ENCODE data around the gene TMEM123.

TMEM123 gene

DNA sequence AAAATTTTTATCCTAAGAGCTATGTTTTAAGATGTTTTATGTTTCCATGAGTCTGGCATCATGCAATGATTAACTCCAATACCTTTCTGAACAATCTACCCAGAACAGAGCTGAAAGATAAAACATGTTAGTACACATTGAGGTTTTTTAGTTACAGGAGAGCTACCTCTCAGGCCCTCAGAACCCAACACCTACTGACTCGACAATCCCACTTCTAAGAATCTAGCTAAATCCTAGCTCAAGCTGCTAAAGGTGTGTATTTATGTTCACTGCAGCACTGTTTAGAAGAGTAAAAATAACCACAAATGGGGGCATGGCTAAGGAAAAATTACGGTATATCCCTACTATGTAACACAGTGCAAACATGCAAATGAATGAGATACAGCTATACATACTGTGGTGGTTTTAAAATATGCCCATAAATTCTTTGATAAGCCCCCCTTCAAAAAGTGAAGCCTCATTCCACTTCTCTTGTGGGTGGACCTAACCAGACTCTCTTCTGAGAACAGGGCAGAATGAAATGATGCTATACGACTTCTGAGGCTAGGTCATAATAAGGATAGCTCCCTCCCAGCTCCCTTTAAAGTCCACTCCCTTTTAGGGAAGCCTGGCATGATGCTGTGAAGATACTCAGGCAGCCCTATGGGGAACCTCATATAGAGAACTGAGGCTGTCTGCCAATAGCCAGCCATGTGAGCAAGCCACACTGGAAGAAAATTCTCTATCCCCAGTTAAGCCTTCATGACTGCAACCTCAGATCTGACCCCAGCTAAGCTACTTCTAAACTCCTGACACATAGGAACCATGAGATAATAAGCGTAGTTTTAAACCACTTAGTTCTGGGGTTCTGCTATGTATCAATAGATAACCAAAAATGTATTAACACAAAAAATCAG, 29.5 kb downstream of the TMEM123 start:
- DNase-seq (ENCODE audit: low spot score): no peak

DNA sequence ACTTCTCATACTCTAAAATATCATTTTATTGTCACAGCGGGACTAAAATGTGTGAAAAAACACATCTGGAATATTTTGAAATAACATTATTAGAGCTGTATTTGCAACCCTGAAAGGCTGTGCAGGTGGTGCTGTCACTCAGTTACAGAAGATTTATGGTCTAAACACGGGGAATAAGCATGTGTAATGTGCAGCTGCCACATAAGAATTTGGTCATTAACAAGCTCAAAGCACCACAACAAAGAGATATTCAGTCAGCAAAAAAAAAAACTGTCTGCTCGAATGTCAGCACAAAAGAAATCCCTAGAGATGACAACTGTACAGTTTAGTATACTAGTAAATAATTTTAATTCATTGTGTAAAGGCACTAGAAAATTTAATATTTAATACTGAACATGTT, 31.3 kb downstream of the TMEM123 start:
- no peak for DNase-seq (ENCODE audit: low spot score)

DNA sequence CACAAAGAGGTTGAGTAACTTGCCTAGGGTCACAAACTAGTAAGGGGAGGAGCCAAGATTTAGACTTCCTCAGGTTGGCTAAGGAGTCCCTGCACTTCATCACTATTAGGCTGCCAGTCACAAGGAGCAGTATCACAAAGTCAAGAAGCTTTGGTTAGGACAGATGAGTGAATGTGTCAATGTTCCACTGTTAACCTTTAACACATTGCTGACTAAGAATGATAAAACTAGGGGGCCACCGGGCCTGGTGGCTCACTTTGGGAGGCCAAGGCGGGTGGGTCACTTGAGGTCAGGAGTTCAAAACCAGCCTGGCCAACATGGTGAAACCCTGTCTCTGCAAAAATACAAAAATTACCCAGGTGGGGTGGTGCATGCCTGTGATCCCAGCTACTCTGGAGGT, 32.0 kb downstream of the TMEM123 start:
- DNase-seq (ENCODE audit: low spot score): no peak

DNA sequence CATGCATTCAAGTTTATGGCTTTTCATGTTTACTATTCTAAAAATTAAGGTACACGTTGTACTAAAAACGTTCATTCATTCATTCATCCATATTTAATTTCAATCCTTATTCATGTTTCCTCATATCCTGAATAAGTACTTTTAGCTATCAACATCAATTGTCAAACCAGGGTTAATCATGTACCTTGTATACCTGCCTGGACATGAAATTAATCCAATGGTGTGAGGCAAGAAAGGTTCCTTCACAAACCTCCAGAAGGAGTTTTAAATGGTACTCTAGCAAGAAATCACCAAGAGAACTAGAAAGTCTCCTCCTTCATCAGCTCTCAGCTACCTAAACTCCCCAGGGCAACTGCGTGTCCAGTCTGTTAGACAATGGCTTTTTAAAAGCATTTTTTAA, 33.4 kb downstream of the TMEM123 start:
- DNase-seq (ENCODE audit: low spot score): no peak

DNA sequence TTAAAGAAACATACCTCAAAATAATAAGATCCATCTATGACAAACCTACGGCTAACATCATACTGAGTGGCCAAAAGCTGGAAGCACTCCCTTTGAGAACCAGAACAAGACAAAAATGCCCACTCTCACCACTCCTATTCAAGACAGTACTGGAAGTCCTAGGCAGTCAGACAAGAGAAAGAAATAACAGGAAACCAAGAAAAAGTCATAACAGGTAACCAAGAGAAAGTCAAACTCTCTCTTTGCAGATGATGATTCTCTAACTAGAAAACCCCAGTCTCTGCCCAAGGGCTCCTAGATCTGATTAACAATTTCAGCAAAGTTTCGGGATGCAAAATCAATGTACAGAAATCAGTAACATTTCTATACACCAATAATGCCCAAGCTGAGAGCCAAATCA, 35.6 kb downstream of the TMEM123 start:
- no peak for DNase-seq (ENCODE audit: low spot score)

DNA sequence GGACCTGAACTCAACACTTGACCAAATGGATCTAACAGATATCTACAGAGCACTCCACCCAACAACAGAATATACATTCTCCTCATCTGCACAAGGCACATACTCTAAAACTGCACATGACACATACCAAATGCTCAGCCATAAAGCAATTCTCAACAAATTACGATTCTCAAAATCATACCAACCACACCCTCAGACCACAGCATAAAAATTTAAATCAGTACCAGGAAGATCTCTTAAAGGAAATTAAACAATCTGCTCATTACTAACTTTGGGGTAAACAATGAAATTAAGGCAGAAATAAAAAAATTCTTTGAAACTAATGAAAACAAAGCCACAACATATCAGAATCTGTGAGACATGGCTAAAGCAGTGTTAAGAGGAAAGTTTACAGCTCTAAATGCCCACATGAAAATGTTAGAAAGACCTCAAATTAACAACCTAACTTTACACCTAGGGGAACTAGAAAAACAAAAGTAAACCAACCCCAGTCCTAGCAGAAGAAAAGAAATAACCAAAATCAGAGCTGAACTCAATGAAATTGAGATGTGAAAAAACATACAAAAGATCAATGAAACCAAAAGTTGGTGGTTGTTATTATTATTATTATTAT, 37.2 kb downstream of the TMEM123 start:
- no peak for DNase-seq (ENCODE audit: low spot score)

DNA sequence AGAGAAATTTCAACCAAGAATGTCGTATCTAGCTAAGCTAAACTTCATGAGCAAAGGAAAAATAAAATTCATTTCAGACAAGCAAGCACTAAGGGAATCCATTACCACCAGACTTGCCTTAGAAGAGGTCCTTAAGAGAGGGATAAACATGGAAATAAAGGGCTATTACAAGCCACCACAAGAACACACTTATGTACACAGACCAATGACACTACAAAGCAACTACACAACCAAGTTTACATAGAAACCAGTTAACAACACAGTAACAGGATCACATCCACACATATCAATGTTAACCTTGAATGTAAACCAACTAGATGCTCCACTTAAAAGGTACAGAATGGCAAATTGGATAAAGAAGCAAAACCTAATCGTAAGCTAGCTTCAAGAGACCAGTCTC, 38.0 kb downstream of the TMEM123 start:
- DNase-seq (ENCODE audit: low spot score): no peak

DNA sequence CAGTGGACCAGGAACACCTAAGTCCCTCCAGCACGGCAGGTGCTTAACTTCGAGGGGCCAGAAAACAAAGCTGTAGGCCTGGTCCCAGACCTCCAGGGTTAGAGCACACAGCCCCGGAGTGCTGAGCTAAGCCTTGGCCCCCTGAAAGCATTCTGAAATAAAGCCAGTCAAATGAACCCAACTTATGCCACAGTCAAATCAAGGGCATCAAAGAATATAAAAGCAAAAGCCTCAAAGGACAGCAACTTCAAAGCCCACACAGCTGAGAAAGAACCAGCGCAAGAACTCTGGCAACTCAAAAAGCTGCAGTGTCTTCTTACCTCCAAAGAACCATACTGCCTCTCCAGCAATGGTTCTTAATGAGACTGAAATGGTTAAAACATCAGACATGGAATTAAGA, 39.1 kb downstream of the TMEM123 start:
- DNase-seq (ENCODE audit: low spot score): no peak

DNA sequence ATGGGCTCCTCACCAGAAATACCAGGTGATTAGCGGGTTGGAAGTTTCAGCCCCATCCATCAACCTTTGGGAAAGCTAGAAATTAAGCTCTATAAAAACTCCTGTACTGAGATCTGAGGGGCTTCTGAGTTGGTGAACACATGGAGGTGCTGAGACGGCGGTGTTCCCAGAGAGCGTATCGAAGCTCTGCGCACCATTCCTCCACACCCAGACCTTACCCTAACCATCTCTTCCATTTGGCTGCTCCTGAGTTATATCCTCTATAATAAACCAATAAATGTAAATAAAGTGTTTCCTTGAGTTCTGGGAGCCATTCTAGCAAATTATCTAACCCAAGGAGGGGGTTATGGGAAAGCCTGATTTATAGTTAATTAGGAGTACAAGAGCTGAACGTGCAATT, 41.4 kb downstream of the TMEM123 start:
- no peak for DNase-seq (ENCODE audit: low spot score)

DNA sequence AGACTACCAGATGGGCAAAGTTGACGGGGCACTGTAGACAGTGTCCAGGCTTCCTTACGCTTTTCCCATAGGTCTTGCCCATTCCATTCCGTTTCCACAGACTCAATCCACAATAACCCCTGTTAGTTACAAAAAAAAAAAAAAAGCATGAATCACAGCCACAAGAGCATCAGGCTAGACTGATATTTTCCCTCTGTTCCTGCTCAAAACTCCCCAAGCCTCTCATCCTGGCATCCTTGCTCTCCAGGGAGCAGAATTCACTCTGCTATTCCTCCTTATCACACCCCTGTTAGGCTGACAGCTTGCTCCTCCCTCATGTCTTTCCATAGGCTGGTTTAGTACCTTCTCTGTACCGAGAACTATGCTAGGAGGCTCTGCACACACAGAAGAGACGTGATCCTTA, 42.2 kb downstream of the TMEM123 start:
- DNase-seq (ENCODE audit: low spot score): no peak

DNA sequence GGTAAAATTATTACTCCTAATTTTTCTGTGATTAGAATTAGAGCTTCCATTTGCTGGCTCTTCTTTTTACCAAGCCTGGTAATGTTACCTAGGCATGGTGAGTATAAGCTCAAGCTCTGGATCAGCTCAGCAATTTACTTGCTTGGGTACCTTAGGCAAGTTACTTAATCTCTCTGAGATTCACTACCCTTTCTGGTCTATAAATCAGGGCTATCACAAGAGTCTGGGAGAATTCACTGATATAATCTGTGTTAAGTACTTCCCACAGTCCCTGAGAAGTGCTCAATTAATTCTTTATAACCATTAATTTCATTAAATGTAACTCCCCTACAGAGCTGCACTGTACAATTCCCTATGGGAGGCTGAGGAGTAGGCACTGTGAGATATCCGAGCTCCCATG, 44.2 kb downstream of the TMEM123 start:
- DNase-seq (ENCODE audit: low spot score): no peak

DNA sequence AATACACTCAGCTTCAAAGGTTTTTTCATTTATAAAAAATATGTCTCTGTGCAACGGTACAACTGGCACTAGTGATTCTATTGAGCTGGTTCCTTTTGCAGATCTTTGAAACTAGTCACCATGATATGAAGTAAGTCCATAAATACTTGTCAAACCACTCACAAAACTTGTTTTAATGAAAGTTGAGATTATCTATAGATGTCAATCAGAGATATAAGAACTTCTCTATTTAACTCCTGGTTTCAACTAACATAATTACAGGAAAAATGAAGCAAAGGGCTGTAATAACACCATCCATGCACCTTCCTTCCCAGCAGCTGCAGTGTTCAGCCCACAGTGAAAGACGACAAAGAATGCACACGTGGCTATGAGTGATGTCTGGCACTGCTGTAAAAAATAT, 44.7 kb downstream of the TMEM123 start:
- no peak for DNase-seq (ENCODE audit: low spot score)

DNA sequence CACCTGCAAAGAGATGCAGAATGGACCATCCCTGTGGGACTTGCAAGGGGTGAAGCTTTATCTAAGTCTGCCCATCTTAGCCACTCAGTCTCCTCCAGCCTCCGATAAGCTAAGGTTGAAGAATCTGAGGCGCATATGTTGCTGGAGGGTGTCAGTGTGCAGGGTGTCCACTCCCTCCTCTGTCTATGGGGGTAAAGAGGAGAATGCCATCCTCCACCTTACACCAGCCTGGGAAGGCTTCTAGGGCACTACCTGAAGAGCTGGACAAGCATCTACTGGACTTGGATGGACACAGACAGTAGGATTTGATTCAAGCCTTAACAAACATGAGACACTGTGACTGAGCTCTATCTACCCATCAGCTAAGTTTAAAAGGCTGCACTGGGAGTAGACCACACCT, 46.5 kb downstream of the TMEM123 start:
- DNase-seq (ENCODE audit: low spot score): no peak

DNA sequence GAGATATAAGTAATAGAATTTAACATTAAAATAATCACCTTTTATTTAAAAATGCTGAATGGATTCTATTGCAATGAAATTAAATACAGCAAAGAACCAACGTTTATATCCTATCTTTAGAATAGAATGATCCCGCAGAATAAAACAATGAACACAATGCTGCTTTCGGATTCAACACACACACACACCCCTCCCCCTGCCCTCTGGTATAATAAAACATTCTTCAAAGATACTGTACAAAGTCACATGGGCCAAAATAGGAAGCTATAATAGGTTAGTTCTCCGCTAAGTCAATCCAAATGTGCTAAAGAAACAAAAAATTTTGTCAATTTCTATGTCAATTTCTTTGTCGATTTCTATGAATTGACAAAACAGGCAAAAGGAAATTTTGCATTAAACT, 47.1 kb downstream of the TMEM123 start:
- DNase-seq (ENCODE audit: low spot score): no peak

DNA sequence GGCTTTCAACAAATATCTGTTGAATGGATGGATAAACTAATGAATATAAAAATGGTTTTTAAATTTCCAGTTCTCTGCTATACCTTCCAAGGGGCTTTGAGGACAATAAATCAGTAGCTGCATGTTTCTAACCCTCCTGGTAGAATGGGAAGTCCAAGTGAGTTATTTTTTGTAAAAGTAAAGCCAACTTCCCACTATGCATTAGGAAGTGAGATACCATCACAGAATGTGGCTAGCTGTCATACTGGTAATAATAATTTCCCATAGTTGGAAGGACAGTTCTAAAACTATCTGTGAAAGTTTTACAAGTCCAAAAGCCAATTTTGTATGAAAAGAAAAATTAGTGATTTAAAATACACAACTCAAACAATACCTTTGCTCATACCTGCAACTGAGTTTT, 50.0 kb downstream of the TMEM123 start:
- no peak for DNase-seq (ENCODE audit: low spot score)

DNA sequence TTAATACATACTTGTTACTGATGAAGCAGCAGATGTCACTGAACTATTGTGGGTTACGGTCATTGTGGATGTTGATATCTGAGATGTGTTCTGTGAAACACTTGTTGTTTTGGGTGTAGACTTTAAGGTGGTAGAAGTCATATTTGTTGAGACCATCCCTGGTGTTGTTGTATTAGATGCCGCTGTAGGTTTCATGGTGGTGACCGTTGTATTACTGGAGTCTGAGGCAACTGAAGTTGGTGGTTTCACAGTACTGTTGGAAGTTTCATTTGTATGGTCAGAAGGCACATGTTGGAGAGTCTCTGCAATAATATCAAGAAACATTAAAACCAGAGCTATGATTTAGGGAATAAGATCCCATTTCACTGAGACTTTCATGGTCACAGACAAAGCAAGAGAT, 50.7 kb downstream of the TMEM123 start:
- DNase-seq (ENCODE audit: low spot score): no peak

DNA sequence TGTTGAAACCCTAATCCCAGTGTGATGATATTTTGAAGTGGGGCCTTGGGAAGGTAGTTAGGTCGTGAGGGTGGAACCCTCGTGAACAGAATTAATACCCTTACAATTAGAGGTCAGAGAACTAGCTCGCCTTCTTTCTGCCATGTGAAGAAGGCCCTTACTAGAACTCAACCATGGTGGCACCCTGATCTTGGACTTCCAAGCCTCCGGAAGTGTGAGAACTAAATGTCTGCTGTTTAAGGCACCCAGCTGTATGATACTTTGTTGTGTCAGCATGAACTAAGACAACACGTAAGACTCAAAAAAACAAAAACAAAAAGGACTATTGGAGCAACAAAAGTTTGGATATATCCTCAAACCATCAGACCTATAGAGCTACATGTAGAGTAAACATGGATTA, 52.0 kb downstream of the TMEM123 start:
- no peak for DNase-seq (ENCODE audit: low spot score)

DNA sequence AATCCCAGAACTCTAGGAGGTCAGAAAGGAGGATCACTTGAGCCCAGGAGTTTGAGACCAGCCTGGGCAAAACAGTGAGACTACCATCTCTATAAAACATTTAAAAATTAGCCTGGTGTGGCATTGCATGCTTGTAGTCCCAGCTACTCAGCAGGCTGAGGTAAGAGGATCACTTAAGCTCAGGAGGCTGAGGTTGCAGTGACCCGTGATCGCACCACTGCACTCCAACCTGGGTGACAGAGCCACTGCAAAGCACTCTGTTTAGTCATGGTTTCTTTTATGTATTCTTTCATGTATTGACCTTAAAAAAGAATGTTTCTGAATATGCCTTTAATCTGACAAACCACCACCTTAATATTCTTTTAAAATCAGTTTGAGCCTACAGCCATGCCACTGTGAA, 53.4 kb downstream of the TMEM123 start:
- DNase-seq (ENCODE audit: low spot score): no peak

DNA sequence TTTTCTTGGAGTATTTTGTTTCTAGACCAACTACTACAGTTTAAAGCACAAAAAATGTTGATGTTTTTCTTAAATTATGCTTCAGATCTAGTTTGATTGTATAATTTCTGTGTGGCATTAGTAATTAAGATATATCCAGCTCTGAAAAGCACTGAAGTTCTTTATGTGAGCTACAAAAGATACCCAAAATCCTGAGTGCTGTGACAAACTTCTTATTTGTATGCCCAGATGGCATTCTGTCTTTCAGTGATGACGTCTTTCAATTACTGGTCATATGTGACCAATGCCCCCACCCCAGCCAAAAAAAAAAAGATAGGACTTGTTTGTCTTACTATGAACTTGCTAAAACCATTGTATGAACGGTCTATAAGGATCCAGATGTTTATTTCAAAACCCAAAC, 54.3 kb downstream of the TMEM123 start:
- DNase-seq (ENCODE audit: low spot score): no peak

DNA sequence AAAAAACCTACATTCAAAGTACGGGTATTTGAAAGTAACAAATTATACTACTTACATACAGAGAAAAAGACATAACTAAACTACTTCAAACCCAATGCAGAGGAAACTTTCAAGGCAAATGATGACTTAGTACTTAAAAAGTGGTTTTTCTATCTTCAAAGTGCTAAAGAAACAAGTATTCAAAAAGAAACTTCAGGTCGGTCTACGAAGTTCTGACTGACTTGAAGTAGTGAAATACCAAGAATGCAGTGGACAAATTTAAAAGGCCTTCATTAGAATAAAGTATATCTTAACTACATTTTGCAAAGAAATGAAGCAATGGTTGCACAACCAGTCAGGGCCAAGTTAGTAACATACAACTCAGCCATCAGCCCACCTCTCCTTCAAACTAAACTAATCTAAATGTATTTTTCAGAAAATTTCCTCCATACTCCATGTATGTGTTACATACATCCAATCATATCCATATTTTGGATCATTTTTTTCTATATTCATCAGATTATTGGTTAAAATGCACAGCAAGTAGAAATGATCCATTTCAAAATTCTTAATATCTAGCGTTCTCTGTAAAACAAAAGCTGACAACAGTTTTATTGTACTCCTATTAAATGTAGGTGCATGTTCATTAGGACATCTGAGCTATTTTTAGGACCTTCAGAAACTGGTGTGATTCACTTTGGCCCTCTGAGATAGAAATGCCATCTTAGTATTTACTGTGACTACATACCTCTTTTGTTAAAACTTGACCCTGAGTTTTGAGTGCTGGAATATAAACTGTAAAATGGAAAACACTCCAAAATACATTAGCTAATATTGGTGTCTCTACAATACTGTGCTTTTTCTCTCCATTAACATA, 55.6 kb downstream of the TMEM123 start:
- DNase-seq (ENCODE audit: low spot score): no peak

DNA sequence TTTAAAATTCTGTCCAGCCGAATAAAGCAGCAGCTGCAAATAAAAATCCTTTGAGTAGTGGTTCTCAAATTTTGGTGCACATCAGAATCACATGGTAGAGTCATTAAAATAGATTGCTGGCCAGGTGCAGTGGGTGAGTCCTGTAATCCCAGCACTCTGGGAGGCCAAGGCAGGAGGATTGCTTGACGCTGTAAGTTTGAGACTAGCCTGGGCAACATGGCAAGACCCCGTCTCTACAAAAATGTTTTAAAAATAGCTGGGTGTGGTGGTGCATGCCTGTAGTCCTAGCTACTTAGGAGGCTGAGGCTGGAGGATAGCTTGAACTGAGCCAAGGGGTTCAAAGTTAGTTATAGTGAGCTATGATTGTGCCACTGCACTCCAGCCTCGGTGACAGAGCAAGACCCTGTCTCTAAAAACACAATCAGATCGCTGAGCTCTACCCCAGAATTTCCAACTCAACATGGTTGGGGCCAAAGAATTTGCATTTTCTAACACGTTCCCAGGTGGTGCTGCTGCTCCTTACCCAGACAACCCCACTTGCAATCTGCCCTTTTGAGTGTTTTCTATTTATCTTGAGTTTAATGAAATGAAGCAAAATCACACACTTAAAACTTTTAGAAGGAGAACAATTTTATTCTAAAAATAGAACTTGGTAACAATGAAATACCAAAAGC, 56.7 kb downstream of the TMEM123 start:
- DNase-seq (ENCODE audit: low spot score): no peak

DNA sequence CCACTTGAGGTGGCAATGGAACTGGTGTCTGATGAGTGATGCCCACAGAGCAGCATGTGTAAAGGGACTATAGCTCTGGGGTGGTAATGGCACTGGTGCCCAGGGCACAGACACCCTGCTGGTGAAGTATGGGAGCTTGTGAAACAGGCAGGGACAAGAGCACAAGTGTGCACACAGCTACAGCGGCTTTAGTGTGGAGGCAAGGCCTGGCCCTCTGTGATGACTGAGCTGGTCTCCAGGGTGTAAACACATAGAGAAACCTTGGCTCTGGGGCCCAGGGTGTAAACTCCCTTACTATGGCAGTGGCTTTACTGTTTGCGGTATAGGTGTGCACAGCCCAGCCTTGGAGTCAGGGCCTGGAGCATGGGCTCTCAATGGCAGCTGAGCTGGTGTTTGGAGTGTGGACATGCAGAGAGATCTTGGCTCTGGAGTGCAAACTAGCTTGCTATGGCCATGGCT, 59.3 kb downstream of the TMEM123 start:
- DNase-seq (ENCODE audit: low spot score): no peak

All from AG08396 (cell line).